ENCODE data around the gene CTNNAL1. TPM values are rescaled to one million over a fixed set of nuclear protein-coding genes. Genes with fewer than 3 reads are reported as not detected.
A peak's percentile ranks its signal among the peaks of the same experiment; 100 is the strongest.

The CTNNAL1 gene
- total and polyA plus RNA-seq, 2 of the 8 experiments (the other 6 are each of a cell fraction or from before 2014, with no cell fraction given), result 23.2 to 66.1 TPM

- no peak for TF ChIP-seq SIRT6 (IDR thresholded peaks at IDR 0.05; ENCODE audit: low read length)
- peak; percentile 92; the same call in 1 of the 2 replicates for TF ChIP-seq RBBP5 (IDR thresholded peaks at IDR 0.05; ENCODE audit: borderline replicate concordance, low read depth, low read length)
- peak; percentile 87 to 90 for TF ChIP-seq POLR2A (IDR thresholded peaks at IDR 0.05; ENCODE audit: control extremely low read depth in 1 of 2, low read depth in 2 of 2, low read length in 2 of 2)
- TF ChIP-seq SIN3A (conservative IDR thresholded peaks at IDR 0.05 in 1 of 2, IDR thresholded peaks at IDR 0.05 in 1 of 2; ENCODE audit: low read depth in 1 of 2, low read length in 2 of 2), result peak; percentile 44 to 60; a peak in 1 of 4 replicates
- TF ChIP-seq BRCA1 (IDR thresholded peaks at IDR 0.05; ENCODE audit: low read depth, low read length), result no peak
- peak; percentile 91 for TF ChIP-seq PHF8 (conservative IDR thresholded peaks at IDR 0.05; ENCODE audit: low read depth, low read length)
- TF ChIP-seq CHD2 (IDR thresholded peaks at IDR 0.05; ENCODE audit: low read length), result no peak
- TF ChIP-seq KDM5A (IDR thresholded peaks at IDR 0.05; ENCODE audit: low read length), result no peak
- TF ChIP-seq CTBP2 (IDR thresholded peaks at IDR 0.05; ENCODE audit: borderline replicate concordance, insufficient read depth, insufficient read length, low read length), result no peak
- TF ChIP-seq TAF1 (IDR thresholded peaks at IDR 0.05; ENCODE audit: low read depth, low read length), result peak; percentile 82
- TF ChIP-seq KDM4A (IDR thresholded peaks at IDR 0.05; ENCODE audit: low read depth, low read length, severe bottlenecking), result peak; percentile 59
- peak; percentile 38 for TF ChIP-seq TAF7 (optimal IDR thresholded peaks at IDR 0.05; ENCODE audit: borderline replicate concordance, low read depth, low read length)
- TF ChIP-seq ATF2 (IDR thresholded peaks at IDR 0.05; ENCODE audit: low read length), result no peak
- TF ChIP-seq TBP (IDR thresholded peaks at IDR 0.05; ENCODE audit: low read depth, low read length), result 0 out of 2 replicates have a peak, but pooled peaks have one; percentile 43
Observed at GRCh38 chr9:109012876-109013678, at the start of gene CTNNAL1 (continued).
